Stimulated activated CD8-positive, alpha-beta memory T cell treated with anti-CD3 and anti-CD28 coated beads, Interleukin-7, amount 100 ng/mL, for 24 hours (primary cell): ENCODE measurements around the gene KLHL1.

Experiments used
- DNase-seq: peaks from one replicate; pipeline ENCODE4 v3.0.0-alpha.2; 2020; ENCODE audit warnings: low read depth

Gene KLHL1

DNA sequence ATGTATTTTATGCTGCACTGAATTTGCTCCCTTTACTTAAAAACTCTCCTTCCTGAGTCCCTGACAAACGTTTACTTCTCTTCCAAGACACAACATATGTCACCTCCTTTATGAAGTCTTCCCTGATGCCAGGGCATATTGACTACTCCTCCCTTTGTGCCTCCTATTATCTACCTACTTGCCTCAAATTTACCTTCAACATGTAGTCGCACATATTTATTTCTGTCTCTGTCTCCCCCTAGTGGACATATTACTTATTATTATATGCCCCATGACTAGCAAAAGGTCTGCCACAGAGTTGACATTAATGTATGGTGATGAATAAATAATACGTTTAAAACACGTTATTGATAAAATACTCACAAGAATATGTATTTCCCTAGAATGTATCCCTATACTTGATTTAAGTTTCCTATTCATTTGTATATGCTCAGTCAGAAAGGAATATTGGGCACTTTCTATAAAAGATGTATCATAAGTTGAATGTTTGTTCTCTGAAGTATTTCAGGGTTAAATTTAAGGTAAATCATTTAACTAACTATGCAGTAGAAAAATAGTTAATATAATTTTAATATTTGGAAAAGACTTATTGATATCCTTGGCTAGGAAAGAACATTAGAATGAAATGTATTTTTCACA, 250.9 kb downstream of the KLHL1 start:
- DNase-seq = no peak

DNA sequence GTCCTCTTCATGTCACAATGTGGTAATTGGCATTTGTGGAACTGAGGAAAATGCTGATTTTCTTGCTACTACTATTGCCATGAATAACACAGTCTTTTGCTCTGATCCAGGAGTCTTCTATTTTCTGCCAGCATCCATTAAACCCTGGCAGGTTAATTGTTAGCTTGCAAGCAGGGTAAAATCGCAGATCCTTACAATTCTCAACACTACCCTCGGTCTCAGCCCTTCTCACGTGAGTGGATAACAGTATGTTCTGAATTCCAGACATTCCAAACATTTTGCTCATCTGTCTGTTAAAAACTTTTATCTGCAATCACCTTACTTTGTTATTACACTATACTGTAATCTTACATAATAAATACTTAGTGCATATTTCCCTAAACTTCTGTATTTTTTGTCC, 251.9 kb downstream of the KLHL1 start:
- DNase-seq = no peak

- no peak for DNase-seq
Measured at GRCh38 chr13:69828527-69828926, 279.7 kb downstream of the KLHL1 start.

- DNase-seq = no peak
Measured at GRCh38 chr13:69820180-69820579, 288.1 kb downstream of the KLHL1 start.

DNA sequence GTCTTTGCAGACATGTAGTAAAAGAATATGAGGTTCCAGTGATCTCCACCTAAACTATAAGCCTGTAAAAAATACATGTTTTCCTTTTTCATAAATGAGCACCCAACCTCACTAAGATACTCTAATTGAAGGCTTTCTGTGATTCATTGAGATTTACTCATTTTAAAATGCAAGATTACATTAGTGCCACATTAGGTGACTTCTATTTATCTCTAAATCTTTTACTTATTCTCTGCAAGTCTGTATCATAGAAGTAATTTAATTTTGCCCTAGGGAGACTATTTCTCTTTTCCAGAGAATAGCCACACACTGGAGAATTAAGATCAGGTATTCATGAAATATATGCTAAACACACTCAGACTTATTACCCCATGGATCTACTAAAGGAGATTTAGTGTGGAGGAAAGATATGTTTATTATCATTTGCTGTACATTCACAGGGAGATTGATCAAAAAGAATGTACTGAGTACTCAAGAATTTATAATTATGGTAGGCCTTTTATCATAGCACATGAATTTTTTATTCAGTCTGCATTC, 290.9 kb downstream of the KLHL1 start:
- DNase-seq = no peak

DNA sequence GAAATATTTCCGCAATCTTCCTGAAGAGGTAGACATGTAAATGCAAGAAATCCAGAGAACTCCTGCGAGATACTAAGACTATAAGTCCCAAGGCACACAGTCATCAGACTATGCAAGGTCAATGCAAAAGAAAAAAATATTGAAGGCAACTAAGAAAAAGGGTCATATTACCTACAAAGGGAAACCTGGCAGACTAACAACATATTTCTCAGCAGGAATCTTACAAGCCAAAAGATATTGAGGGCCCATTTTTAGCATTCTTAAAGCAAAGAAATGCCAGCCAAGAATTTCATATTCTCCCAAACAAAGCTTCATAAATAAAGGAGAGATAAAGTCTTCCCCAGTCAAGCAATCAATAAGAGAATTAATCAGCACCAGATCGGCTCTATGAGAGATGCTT, 299.1 kb downstream of the KLHL1 start:
- DNase-seq = no peak

- DNase-seq = no peak
Measured at GRCh38 chr13:69796256-69796655, 312.0 kb downstream of the KLHL1 start.

GRCh38 chr13:69793783-69794453, 314.3 kb downstream of the KLHL1 start:
- no peak for DNase-seq

DNA sequence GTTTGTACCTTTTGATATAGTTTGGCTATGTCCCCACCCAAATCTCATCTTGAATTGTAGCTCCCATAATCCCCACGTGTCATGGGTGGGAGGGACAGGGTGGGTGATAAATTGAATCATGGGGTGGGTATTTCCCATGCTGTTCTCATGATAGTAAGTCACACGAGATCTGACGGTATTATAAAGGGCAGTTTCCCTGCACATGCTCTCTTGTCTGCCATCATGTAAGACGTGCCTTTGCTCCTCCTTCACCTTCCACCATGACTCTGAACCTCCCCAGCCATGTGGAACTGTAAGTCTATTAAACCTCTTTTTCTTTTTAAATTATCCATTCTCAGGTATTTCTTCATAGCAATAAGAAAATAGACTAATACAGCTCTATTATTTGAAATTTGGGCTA, 331.3 kb downstream of the KLHL1 start:
- DNase-seq = no peak

- DNase-seq = no peak
Measured at GRCh38 chr13:69769608-69770007, 338.6 kb downstream of the KLHL1 start.

GRCh38 chr13:69761581-69761980, 346.7 kb downstream of the KLHL1 start:
- DNase-seq = no peak

DNA sequence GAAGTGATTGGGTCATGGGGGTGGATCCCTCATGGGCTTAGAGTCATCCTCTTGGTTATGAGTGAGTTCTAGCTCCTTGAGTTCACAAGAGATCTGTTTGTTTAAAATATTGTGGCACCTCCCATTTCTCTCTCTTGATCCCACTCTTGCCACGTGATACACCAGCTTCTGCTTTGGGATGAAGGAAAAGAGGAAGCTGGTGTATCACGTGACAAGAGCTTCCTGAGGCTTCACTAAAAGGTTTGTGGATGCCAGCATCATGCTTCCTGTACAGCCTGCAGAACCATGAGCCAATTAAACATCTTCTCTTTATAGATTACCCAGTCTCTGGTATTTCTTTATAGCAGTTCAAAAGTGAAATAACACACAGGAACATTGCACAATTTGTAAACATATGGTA, 353.2 kb downstream of the KLHL1 start:
- no peak for DNase-seq

DNA sequence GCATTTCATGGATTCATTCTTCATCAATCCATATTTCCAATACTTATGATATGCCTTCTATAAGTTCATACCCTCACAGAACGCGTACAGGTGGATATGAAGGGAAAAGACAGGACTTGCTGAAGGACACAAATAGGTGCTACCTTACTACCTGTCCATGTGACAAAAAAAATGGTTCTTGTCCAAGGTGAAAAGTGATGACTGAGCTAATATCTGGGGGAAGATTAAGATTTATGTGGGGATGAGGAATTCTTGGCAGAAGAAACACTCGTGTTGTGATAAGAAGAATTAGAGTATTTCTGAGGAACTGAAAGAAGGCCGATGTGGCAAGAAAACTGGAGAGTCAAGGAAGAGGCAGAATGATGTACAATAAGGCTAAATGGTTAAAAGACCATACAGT, 357.0 kb downstream of the KLHL1 start:
- DNase-seq = no peak

- no peak for DNase-seq
Measured at GRCh38 chr13:69737129-69737935, 370.9 kb downstream of the KLHL1 start.

DNA sequence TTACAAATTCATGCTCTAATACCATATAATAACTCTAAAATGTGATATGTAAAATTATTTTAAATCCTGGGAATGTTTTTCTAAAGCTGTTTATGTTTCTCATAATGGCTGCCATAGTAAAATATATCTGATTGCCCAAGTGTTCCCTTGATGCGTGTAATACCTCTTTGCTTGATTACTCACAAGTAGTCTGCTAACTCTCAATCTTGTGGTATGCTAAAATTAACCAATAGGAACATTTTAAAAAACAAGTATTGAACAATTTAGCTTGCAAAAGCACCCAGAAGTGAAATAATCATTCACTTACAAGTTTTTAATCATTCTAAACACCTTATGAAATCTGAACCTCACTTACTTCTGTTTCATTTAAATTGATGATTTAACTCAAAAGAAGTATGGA, 386.6 kb downstream of the KLHL1 start:
- no peak for DNase-seq

- no peak for DNase-seq
Measured at GRCh38 chr13:69720278-69720983, 387.8 kb downstream of the KLHL1 start.

- DNase-seq = no peak
Measured at GRCh38 chr13:69706807-69707206, 401.4 kb downstream of the KLHL1 start.

DNA sequence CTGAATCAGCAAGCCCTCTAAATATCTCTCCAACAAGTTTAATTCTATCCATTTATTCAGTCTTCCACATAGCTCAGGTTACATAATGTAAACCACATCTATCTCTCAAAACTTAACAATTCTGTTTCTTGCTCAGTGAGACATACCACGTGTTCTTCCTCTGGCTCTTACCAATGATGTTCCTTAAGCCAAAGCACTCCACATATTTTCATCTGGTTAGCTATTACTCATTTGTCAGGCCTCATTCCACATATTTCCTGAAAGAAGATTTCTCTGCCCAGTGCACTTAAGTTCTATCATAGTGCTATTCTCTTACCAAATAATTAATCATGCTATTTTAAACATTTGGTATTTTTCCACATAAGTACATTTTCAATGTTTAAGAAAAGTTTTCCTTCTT, 403.9 kb downstream of the KLHL1 start:
- DNase-seq = no peak

- no peak for DNase-seq
Measured at GRCh38 chr13:69690999-69691398, 417.3 kb downstream of the KLHL1 start.

DNA sequence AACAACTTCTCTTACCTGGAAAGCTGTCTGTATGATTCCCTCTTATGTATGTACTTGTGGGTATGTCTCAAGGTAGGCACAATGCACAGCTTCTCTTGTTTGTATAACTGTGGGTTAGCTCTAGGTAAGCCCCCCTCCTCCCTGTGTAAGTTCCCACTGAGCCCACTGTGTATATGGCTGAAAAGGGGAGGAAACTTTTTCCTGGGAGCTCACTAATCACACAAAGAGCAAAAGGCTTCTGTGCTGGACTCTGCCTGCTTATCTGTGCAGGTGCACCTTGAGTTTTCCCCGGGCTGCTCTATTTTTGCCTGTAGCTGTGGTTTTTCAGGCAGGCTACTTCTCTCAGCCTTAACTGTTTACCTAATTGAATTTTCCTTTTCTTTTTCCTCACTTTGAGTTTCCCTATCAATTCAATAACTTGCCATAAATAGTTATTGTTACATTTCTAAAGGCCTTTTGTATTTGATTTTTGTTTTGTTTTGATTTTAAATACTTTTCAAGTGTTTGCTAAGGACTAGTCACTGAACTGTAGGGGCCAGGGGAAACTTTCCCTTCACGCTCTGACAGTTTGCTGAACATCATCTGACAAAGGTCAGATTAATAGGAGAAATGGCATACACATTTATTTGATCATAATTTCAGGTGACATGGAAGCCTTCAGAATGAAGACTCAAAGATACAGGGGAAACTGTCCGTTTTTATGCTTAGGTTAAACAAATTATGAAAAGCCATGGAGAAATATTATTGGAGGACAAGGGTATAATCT, 424.1 kb downstream of the KLHL1 start:
- no peak for DNase-seq

GRCh38 chr13:69681722-69682121, 426.5 kb downstream of the KLHL1 start:
- no peak for DNase-seq

- DNase-seq = no peak
Measured at GRCh38 chr13:69677343-69677742, 430.9 kb downstream of the KLHL1 start.
